ENCODE data around the gene PRRG1.
"Not testable (repeated sequence)": the region's sequence is repeated elsewhere in the genome, so short reads cannot be mapped to it uniquely, and the experiment has no call there.

DNA sequence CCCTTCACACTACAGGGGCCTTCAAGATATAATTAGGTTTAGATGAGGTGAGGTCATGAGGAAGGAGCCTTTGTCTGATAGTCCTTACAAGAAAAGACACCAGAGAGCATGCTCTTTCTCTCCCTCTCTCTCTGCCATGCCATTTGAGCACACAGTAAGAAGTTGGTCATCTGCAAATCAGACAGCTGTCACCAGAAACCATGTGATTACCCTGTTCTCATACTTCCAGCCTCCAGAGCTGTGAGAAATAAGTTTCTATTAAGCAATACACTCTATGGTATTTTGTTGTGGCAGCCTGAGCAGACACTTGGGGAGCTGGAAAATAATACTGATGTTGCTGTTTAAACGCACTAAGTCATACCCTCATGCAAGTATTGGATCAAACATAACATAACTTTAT is 148.0 kb downstream of the PRRG1 start:
- TF ChIP-seq, protein P1, sequence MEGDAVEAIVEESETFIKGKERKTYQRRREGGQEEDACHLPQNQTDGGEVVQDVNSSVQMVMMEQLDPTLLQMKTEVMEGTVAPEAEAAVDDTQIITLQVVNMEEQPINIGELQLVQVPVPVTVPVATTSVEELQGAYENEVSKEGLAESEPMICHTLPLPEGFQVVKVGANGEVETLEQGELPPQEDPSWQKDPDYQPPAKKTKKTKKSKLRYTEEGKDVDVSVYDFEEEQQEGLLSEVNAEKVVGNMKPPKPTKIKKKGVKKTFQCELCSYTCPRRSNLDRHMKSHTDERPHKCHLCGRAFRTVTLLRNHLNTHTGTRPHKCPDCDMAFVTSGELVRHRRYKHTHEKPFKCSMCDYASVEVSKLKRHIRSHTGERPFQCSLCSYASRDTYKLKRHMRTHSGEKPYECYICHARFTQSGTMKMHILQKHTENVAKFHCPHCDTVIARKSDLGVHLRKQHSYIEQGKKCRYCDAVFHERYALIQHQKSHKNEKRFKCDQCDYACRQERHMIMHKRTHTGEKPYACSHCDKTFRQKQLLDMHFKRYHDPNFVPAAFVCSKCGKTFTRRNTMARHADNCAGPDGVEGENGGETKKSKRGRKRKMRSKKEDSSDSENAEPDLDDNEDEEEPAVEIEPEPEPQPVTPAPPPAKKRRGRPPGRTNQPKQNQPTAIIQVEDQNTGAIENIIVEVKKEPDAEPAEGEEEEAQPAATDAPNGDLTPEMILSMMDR (IDR thresholded peaks at IDR 0.05; ENCODE audit: poor library complexity, severe bottlenecking) = not testable (repeated sequence)
- not testable (repeated sequence) for TF ChIP-seq EP300 (conservative IDR thresholded peaks at IDR 0.05; ENCODE audit: poor library complexity, severe bottlenecking); EZH2 (IDR thresholded peaks at IDR 0.05; ENCODE audit: borderline replicate concordance, insufficient read depth, low read length, poor library complexity, severe bottlenecking); RAD21 (conservative IDR thresholded peaks at IDR 0.05); POLR2AphosphoS5 (IDR thresholded peaks at IDR 0.05)
- TF ChIP-seq, protein P2, sequence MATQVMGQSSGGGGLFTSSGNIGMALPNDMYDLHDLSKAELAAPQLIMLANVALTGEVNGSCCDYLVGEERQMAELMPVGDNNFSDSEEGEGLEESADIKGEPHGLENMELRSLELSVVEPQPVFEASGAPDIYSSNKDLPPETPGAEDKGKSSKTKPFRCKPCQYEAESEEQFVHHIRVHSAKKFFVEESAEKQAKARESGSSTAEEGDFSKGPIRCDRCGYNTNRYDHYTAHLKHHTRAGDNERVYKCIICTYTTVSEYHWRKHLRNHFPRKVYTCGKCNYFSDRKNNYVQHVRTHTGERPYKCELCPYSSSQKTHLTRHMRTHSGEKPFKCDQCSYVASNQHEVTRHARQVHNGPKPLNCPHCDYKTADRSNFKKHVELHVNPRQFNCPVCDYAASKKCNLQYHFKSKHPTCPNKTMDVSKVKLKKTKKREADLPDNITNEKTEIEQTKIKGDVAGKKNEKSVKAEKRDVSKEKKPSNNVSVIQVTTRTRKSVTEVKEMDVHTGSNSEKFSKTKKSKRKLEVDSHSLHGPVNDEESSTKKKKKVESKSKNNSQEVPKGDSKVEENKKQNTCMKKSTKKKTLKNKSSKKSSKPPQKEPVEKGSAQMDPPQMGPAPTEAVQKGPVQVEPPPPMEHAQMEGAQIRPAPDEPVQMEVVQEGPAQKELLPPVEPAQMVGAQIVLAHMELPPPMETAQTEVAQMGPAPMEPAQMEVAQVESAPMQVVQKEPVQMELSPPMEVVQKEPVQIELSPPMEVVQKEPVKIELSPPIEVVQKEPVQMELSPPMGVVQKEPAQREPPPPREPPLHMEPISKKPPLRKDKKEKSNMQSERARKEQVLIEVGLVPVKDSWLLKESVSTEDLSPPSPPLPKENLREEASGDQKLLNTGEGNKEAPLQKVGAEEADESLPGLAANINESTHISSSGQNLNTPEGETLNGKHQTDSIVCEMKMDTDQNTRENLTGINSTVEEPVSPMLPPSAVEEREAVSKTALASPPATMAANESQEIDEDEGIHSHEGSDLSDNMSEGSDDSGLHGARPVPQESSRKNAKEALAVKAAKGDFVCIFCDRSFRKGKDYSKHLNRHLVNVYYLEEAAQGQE (IDR thresholded peaks at IDR 0.05; ENCODE audit: borderline replicate concordance) = not testable (repeated sequence)

All from neural cell (in vitro differentiated cells).